IgD-negative memory B cell (primary cell): ENCODE results near the gene CXCL14. TPM values are rescaled to one million over a fixed set of nuclear protein-coding genes. Genes with fewer than 3 reads are reported as not detected.

ENCODE experiments used
- H3K27ac Mint-ChIP-seq, 3 donors: one replicate each; pipeline ENCODE4 v1.8.0; 2020 to 2022; ENCODE audit warnings: mild to moderate bottlenecking in 3 of 3, mixed read lengths in 3 of 3, moderate library complexity in 1 of 3
- H3K27me3 Mint-ChIP-seq: one replicate; pipeline ENCODE4 v1.8.0; 2021; ENCODE audit warnings: mixed read lengths
- H3K36me3 Mint-ChIP-seq: one replicate; pipeline ENCODE4 v1.8.0; 2020; ENCODE audit warnings: mild to moderate bottlenecking, mixed read lengths
- H3K4me1 Mint-ChIP-seq, 3 donors: one replicate each; pipeline ENCODE4 v1.8.0; 2020 to 2022; ENCODE audit warnings: mixed read lengths in 3 of 3, mild to moderate bottlenecking in 1 of 3
- H3K4me3 Mint-ChIP-seq, 4 donors: one replicate each; pipeline ENCODE4 v1.8.0; 2020 to 2022; ENCODE audit warnings: mild to moderate bottlenecking in 4 of 4, mixed read lengths in 4 of 4, moderate library complexity in 3 of 4
- H3K9me3 Mint-ChIP-seq, 3 donors: one replicate each; pipeline ENCODE4 v1.8.0; 2020 to 2021; ENCODE audit warnings: mixed read lengths in 3 of 3, mild to moderate bottlenecking in 1 of 3
- polyA plus RNA-seq: library from polyadenylated mRNA; unstranded; fragments of 300-500 nt; fragmentation: Illumina TruSeq; gene quantifications from one replicate; pipeline ENCODE4 v1.2.3, GENCODE V29; 2021

Gene CXCL14
- polyA plus RNA-seq: not detected

GRCh38 chr5:135578685-135579341, at the start of gene CXCL14:
Gene CXCL14 (minus strand): TSS chr5:135578991. CDS start chr5:135578778, 213 bp downstream.
- Mint-ChIP-seq H3K4me1 (no peaks in the 10 kb centered on the region), H3K9me3 (no peaks in the 10 kb centered on the region), H3K36me3 (no peaks in the 10 kb centered on the region), H3K27ac (no peak within 1 kb of the TSS), H3K4me3 (no peak within 1 kb of the TSS), H3K27me3 (peaks cover 46% of the 10 kb centered on the region)

GRCh38 chr5:135626636-135627035, 47.8 kb upstream of the CXCL14 start:
- Mint-ChIP-seq H3K4me1 (no peaks in the 10 kb centered on the region), H3K4me3 (no peak overlapping the region), H3K27ac (no peak overlapping the region), H3K9me3 (no peaks in the 10 kb centered on the region), H3K36me3 (no peaks in the 10 kb centered on the region), H3K27me3 (peaks cover 7% of the 10 kb centered on the region)

GRCh38 chr5:135625961-135626360, 47.2 kb upstream of the CXCL14 start:
- Mint-ChIP-seq H3K9me3 (no peaks in the 10 kb centered on the region), H3K4me3 (no peak overlapping the region), H3K4me1 (no peaks in the 10 kb centered on the region), H3K36me3 (no peaks in the 10 kb centered on the region), H3K27me3 (peaks cover 7% of the 10 kb centered on the region), H3K27ac (no peak overlapping the region)

GRCh38 chr5:135625486-135625885, 46.7 kb upstream of the CXCL14 start:
- Mint-ChIP-seq H3K9me3 (no peaks in the 10 kb centered on the region), H3K27ac (no peak overlapping the region), H3K4me1 (no peaks in the 10 kb centered on the region), H3K4me3 (no peak overlapping the region), H3K27me3 (peaks cover 7% of the 10 kb centered on the region), H3K36me3 (no peaks in the 10 kb centered on the region)

- H3K27ac Mint-ChIP-seq: no peak overlapping the region
These were observed 46.3 kb upstream of the CXCL14 start for GRCh38 chr5:135625061-135625460.

GRCh38 chr5:135623186-135623715, 44.5 kb upstream of the CXCL14 start:
- Mint-ChIP-seq H3K4me3 (no peak overlapping the region), H3K36me3 (no peaks in the 10 kb centered on the region), H3K27me3 (peaks cover 7% of the 10 kb centered on the region), H3K4me1 (no peaks in the 10 kb centered on the region), H3K9me3 (peaks cover 4 to 15% (median 7%) of the 10 kb centered on the region in 3 donors), H3K27ac (no peak overlapping the region)

More at GRCh38 chr5:135625061-135625460, 46.3 kb upstream of the CXCL14 start:
- peaks cover 7% of the 10 kb centered on the region for H3K27me3 Mint-ChIP-seq
- H3K4me3 Mint-ChIP-seq: no peak overlapping the region
- no peaks in the 10 kb centered on the region for H3K9me3 Mint-ChIP-seq
- no peaks in the 10 kb centered on the region for H3K4me1 Mint-ChIP-seq
- H3K36me3 Mint-ChIP-seq: no peaks in the 10 kb centered on the region

- no peak overlapping the region for H3K4me3 Mint-ChIP-seq
- H3K36me3 Mint-ChIP-seq: peaks cover 2% of the 10 kb centered on the region
- H3K27me3 Mint-ChIP-seq: peaks cover 4% of the 10 kb centered on the region
- no peaks in the 10 kb centered on the region for H3K4me1 Mint-ChIP-seq
- H3K9me3 Mint-ChIP-seq: peaks cover 9 to 29% (median 13%) of the 10 kb centered on the region in 3 donors
- H3K27ac Mint-ChIP-seq: no peak overlapping the region
These were observed 36.9 kb upstream of the CXCL14 start for GRCh38 chr5:135615581-135616260.

- H3K27me3 Mint-ChIP-seq: peaks cover 4% of the 10 kb centered on the region
- no peaks in the 10 kb centered on the region for H3K4me1 Mint-ChIP-seq
- no peak overlapping the region for H3K27ac Mint-ChIP-seq
- H3K4me3 Mint-ChIP-seq: no peak overlapping the region
- peaks cover 2% of the 10 kb centered on the region for H3K36me3 Mint-ChIP-seq
- peaks cover 9 to 29% (median 13%) of the 10 kb centered on the region in 3 donors for H3K9me3 Mint-ChIP-seq
These were observed 36.4 kb upstream of the CXCL14 start for GRCh38 chr5:135615171-135615570.

- Mint-ChIP-seq H3K9me3 (peaks cover 0 to 1% (median 0%) of the 10 kb centered on the region in 3 donors), H3K4me1 (no peaks in the 10 kb centered on the region), H3K4me3 (no peak overlapping the region), H3K27me3 (peaks cover 5% of the 10 kb centered on the region), H3K36me3 (peaks cover 3% of the 10 kb centered on the region), H3K27ac (no peak overlapping the region)
These were observed 31.2 kb upstream of the CXCL14 start for GRCh38 chr5:135609981-135610380.

GRCh38 chr5:135608761-135609443, 30.1 kb upstream of the CXCL14 start:
- H3K4me1 Mint-ChIP-seq: no peaks in the 10 kb centered on the region
- no peak overlapping the region for H3K27ac Mint-ChIP-seq
- no peak overlapping the region for H3K4me3 Mint-ChIP-seq
- H3K27me3 Mint-ChIP-seq: peaks cover 6% of the 10 kb centered on the region
- peaks cover 3% of the 10 kb centered on the region for H3K36me3 Mint-ChIP-seq
- peaks cover 0 to 1% (median 0%) of the 10 kb centered on the region in 3 donors for H3K9me3 Mint-ChIP-seq

GRCh38 chr5:135608361-135608760, 29.6 kb upstream of the CXCL14 start:
- H3K36me3 Mint-ChIP-seq: peaks cover 3% of the 10 kb centered on the region
- peaks cover 0 to 1% (median 0%) of the 10 kb centered on the region in 3 donors for H3K9me3 Mint-ChIP-seq
- no peak overlapping the region for H3K4me3 Mint-ChIP-seq
- no peak overlapping the region for H3K27ac Mint-ChIP-seq
- no peaks in the 10 kb centered on the region for H3K4me1 Mint-ChIP-seq
- H3K27me3 Mint-ChIP-seq: peaks cover 6% of the 10 kb centered on the region

GRCh38 chr5:135606431-135606830, 27.6 kb upstream of the CXCL14 start:
- Mint-ChIP-seq H3K4me3 (no peak overlapping the region), H3K4me1 (no peaks in the 10 kb centered on the region), H3K27me3 (peaks cover 5% of the 10 kb centered on the region), H3K27ac (no peak overlapping the region), H3K9me3 (peaks cover 0 to 1% (median 0%) of the 10 kb centered on the region in 3 donors), H3K36me3 (peaks cover 3% of the 10 kb centered on the region)

- no peak overlapping the region for H3K27ac Mint-ChIP-seq
- H3K9me3 Mint-ChIP-seq: no peaks in the 10 kb centered on the region
- no peaks in the 10 kb centered on the region for H3K4me1 Mint-ChIP-seq
- peaks cover 3% of the 10 kb centered on the region for H3K36me3 Mint-ChIP-seq
- H3K27me3 Mint-ChIP-seq: peaks cover 7% of the 10 kb centered on the region
- no peak overlapping the region for H3K4me3 Mint-ChIP-seq
These were observed 26.4 kb upstream of the CXCL14 start for GRCh38 chr5:135605221-135605620.

GRCh38 chr5:135604056-135604455, 25.3 kb upstream of the CXCL14 start:
- H3K36me3 Mint-ChIP-seq: peaks cover 3% of the 10 kb centered on the region
- peaks cover 5% of the 10 kb centered on the region for H3K27me3 Mint-ChIP-seq
- H3K4me3 Mint-ChIP-seq: no peak overlapping the region
- no peaks in the 10 kb centered on the region for H3K9me3 Mint-ChIP-seq
- H3K27ac Mint-ChIP-seq: no peak overlapping the region
- H3K4me1 Mint-ChIP-seq: no peaks in the 10 kb centered on the region
